GM23248 (cell line): ENCODE measurements around the gene STARD8.

Source experiments
- EZH2 ChIP-seq: fragments of 200-600 bp; sonication (generic); IDR thresholded peaks from 2 replicates; pipeline ENCODE4 v1.6.1; 2018; ENCODE audit warnings: antibody characterized with exemption, mild to moderate bottlenecking; ENCODE audit not compliant: insufficient read depth, poor library complexity, severe bottlenecking
- EZH2phosphoT487 ChIP-seq: fragments of 200-600 bp; sonication (generic); IDR thresholded peaks from 2 replicates; pipeline ENCODE4 v1.6.1; 2018; ENCODE audit warnings: antibody characterized with exemption, moderate library complexity, mild to moderate bottlenecking, low read depth; ENCODE audit not compliant: insufficient read depth

DNA sequence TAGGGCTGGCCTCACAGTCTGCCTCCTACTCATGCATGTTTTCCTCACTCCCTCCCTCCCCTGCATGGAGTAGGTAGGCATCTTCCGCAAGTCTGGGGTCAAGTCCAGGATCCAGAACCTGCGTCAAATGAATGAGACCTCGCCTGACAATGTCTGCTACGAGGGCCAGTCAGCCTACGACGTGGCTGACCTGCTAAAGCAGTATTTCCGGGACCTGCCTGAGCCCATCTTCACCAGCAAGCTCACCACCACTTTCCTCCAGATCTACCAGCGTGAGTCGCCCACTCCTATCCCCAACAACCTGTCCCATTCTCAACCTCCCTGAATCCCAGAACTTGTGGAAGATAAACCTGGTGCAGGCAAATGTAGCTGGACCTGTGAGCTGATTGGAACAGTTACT, 73.4 kb downstream of the STARD8 start:
- TF ChIP-seq EZH2 (no peak), EZH2phosphoT487 (no peak)
